Stimulated activated CD8-positive, alpha-beta memory T cell treated with anti-CD3 and anti-CD28 coated beads, Interleukin-12 subunit alpha, Interleukin-12 subunit beta, amount 100 ng/mL, for 24 hours (primary cell): ENCODE data around the gene TMED9.
"Not testable (repeated sequence)": the region's sequence is repeated elsewhere in the genome, so short reads cannot be mapped to it uniquely, and the experiment has no call there.

Experiments
- DNase-seq: peaks from one replicate; pipeline ENCODE4 v3.0.0-alpha.2; 2020; ENCODE audit errors: extremely low read depth

The TMED9 gene

DNA sequence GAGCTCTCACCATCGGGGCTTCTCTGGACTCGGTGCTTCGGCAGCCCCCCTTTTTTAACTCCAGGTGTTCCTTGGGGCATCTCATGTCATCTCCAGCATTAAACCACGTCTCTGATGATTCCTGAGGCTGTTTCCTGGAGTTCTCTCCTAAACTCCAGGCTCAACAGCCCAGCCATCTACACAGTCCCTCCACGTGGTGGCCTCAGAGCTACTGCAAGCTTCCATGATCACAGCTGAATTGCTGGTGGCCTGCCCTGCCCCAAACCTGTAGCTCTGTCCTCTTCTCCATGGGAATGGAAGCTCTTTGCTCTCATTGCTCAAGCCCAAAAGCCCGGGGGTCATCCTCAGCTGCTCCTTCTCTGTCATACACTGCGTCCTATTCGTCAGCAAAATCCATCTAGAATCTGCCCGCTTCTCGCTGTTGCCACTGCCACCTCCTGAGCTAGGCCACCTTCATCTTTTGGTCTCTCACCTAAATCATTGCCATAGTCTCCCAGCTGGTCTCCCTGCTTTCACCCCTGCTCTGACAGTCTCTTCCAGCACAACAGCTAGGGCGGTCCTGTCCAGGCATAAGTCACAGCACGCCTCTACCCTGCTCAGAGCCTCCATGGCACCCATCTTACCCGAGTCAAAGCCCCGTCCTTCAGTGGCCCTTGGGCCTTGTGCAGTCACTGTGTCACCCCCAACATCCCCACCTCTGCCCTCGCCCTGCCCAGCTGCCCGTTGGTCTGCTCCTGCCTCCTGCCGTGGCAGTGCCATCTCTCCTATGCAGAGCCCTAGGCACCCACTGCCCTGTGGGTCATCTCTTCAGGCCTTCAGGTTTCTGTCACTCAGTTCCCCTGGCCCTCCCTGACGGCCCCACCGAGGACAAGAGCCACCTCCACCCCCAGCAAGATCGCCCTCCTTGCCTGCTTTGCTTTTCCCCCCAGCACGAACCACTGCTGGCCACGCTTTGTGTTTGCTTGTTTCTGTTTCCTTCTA, 14.4 kb downstream of the TMED9 start:
- no peak for DNase-seq

DNA sequence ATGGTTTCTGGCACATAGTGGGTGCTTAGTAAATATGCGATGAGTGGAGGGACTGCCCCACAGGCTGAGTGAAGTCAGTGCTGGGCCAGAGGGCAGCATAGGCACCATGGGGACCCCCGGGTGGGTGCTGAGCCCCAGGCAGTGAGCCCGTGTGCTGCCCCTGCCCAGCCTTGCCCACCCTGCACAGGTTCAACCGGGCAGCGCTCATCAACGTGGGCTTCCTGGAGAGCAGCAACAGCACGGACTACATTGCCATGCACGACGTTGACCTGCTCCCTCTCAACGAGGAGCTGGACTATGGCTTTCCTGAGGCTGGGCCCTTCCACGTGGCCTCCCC, 15.1 kb downstream of the TMED9 start:
- DNase-seq = no peak

DNA sequence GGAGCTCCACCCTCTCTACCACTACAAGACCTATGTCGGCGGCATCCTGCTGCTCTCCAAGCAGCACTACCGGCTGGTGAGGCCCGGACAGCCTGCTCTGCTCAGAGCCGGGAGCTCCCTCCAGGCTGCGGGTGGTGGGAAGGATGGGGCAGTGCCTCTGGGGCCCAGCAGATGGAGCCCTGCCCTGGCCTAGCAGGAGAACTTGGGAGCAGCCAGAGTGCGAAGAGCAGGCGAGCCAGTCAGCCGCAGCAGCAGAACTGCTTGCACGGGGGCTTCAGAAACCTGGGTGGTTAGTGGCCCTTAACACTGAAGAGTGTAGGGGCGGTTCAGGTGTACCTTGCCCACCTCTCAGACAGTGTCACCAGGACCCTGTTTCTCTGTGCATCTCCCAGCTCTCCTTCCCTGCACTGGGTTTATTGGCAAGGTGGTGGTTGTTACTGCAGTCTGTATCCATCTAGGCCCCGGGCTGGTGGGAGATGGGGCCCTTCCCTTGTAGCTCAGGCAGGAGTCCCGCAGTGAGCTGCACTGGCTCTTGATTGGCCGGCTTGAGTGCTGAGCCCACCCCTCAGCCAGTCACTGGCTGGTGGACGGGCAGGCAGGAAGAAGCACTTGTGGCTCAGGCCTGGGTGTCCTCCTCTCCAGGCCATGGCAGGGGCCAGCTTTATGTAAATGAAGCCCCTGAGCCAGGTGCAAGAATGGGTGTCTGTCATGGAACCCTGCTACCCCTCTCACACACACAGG, 15.6 kb downstream of the TMED9 start:
- peak; percentile 25 for DNase-seq

DNA sequence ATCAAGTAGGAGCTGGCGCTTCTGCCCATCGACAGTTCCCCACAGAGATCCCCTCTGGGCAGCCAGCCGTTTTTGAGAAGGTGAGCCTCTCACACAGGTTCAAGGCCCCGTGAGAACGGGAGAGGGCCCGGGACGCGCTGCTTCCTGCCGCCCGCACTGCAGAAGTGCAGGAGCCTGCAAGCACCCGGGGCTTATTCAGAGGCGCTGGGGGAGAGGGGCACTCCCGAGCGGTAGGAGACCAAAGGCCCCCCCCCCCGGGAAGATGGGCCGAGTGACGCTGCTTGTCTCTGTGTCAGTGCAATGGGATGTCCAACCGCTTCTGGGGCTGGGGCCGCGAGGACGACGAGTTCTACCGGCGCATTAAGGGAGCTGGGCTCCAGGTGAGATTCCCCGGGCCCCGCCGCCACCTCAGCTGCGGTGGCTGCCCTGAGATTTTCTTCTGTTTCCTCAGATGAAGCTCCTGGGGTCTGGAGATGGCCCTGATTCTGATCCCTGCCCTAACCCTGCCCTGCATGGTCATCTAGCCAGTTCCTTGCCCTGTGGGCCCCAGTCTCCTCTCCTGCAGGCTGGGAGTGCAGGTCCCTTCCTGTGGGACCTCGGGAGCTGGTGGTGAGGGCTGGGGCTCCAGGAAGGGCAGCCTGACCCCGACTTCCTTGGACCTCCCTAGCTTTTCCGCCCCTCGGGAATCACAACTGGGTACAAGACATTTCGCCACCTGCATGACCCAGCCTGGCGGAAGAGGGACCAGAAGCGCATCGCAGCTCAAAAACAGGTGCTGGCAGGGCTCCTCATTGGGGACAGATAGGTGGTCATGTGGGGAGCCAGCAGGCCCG, 16.5 kb downstream of the TMED9 start:
- DNase-seq = no peak

DNA sequence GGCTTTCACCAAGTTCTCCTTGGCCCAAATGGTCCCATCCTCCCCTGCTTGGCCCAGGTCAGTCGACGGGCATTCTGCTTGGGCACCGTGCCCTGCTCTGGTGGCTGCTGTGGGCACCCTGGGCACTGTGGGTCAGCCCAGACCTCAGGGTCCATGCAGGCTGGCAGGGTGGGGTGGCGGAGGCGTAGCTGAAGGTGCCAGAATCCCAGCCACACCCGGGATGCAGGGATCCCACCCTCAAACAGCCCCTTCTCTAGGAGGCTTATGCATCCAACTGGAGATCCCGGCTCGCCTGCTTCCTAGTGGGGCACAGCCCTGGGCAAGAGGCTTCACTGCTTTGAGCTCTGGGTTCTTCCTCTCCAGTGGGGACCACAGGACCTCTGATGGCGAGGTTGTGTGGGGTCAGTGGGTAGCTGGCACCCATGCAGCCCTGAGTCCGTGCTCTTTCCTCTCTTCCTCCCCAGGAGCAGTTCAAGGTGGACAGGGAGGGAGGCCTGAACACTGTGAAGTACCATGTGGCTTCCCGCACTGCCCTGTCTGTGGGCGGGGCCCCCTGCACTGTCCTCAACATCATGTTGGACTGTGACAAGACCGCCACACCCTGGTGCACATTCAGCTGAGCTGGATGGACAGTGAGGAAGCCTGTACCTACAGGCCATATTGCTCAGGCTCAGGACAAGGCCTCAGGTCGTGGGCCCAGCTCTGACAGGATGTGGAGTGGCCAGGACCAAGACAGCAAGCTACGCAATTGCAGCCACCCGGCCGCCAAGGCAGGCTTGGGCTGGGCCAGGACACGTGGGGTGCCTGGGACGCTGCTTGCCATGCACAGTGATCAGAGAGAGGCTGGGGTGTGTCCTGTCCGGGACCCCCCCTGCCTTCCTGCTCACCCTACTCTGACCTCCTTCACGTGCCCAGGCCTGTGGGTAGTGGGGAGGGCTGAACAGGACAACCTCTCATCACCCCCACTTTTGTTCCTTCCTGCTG, 17.4 kb downstream of the TMED9 start:
- no peak for DNase-seq

DNA sequence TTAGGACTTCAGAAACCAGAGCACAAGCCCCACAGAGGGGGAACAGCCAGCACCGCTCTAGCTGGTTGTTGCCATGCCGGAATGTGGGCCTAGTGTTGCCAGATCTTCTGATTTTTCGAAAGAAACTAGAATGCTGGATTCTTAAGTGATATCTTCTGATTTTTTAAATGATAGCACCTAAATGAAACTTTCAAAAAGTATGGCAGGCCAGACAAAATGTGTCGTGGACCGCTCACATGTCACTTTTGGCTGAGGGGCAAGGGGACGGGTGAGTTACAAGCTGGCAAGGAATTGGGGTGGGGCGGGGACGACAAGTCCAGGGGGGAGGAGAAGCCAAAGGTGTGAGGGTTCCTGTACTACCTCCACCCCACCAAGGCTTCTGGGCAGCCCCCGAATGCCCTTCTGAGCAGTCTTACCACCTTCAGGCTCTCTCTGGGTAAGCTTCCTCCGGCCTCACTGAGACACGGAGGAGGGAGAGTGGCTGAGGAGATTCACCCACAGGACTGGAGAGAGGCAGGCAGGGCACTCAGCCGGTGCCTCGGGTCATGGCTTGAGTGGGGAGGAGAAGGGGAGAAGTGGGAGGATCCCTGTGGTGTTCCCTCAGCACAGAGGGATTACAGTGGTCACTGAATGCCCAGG, 18.2 kb downstream of the TMED9 start:
- DNase-seq = no peak

DNA sequence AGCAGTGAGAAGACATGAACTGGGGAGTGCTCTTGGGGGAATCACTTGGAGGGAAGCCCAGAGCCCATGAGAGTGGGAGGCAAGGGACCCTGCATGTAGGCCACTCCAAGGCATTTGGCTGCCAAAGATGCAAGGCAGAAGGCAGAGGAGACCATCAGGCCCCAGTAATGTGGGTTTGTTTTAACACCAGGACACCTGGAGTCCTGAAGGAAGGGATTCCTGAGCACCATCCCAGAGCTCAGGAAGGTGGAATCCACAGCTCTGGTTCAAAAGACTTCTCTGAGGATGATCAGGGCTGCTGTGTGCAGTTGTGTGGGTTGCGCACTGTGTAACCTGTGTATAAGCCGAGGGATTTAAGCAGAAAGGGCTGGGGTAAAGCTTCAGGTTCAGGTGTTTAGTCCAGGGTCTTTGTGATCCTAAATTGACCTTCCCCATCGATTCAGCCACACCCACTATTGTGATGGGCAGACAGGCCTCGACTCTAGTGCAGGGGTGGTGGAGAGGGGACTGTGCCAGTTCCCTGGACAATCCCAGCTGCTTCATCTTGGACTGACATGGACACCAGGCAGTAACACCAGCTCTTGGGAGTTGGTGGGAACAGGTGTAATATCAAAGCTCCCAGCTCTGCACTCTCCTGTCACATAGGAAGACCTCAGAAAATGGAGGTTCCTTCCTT, 18.9 kb downstream of the TMED9 start:
- DNase-seq = no peak

DNA sequence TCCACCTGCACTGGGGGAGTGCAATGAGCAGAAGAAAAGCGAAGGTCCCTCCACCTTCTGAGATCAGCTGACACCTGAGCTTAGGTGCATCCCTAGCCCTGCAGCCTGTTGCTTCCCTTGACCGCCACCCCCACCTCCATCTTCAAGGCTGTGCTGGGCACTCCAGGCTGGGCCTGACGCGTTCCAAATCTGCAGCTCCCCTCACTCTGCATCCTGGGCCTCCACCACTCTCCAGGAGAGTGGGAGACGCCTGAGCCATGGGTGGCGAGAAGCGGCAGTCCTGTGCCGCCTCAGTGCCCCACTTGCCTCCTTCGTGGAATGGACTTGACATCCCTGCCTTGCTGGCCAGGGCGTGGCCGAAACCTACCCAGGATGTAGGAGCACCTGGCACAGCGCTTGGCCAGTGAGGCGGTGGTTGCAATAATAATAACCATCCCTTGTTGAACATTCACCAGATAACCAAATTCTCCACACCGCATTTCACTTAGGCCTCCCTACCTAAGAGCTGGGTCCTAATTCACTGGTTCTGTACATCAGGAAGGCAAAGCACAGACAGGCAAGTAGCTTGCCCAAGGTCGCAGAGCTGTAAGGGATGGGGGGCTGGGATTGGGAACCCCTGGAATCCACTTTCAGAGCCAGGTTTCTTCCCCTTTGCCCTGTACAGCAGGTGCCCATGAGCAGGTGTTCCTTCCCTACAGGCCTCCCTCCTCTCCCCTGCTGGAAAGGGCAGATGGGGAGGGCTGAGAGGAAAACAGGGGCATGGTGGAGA, 19.6 kb downstream of the TMED9 start:
- no peak for DNase-seq

DNA sequence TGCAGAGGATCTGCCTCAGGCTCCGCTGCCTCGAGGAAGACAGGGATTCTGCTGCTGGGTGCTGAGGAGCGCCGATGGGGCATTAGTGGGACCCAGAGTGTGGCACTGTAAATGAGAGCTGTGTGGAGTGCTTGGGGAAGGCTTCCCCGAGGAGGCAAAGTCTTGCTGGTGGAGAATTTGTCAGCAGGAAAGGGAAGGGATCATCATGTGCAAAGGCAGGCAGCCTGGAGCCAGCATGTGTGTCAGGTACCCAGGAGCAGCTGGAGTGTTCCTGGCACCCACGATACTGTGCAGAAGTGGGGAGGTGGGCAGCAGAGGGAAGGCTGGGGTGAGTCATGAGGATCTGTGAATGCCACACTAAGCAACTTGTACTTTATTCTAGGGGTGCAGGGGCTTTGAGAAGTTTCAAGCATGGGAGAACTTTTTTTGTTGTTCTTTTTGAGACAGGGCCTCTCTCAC, 20.2 kb downstream of the TMED9 start:
- DNase-seq = no peak

DNA sequence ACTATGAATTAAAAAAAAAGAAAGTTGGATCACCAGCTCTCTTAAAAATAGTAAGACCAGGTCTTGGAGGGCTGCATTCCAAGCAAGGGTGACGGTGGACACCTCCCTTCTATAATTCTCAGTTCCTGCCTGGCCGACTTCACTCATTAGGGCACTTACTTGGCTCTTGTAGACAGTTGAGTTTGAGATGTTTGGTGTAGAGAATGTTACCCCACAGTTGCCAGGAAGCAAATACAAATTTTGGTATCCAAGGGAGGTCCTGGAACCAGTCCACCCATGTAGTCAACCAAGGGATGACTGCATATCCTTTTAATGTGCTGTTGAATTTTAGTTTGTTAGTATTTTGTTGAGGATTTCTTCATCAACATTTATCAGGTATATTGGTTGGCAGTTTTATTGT, 28.6 kb downstream of the TMED9 start:
- DNase-seq = no peak

DNA sequence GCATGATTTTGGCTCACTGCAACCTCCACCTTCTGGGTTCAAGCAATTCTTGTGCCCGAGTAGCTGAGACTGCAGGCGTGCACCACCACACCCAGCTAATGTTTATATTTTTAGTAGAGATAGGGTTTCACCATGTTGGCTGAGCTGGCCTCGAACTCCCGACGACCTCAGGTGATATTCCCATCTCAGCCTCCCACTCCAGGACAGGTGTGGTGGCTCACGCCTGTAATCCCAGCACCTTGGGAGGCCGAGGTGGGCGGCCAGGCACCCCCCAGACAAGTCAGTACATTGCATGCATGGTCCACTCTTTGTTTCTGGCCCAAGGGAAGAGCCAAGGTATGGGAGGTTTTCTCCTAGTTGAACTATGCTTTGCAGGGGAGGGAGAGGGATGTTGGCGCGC, 32.2 kb downstream of the TMED9 start:
- not testable (repeated sequence) for DNase-seq

DNA sequence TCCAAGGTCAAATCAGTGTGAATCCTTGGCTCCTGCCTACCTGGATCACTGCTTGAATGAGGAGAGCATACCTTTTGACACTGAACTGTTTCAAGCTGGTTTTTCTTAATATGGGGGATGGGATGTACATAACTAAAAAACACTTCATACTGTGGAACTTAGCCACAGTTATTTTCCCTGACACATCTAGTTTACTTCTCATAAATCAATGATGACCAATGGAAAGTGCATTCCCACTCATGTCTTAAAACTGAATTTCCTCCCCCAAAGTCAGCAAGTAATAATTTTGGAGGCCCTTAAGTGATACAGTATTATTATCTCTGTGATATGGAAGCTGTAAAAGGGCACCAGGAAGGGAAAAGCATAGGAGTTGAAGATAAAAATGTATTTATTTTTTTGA, 38.2 kb downstream of the TMED9 start:
- DNase-seq = not testable (repeated sequence)

DNA sequence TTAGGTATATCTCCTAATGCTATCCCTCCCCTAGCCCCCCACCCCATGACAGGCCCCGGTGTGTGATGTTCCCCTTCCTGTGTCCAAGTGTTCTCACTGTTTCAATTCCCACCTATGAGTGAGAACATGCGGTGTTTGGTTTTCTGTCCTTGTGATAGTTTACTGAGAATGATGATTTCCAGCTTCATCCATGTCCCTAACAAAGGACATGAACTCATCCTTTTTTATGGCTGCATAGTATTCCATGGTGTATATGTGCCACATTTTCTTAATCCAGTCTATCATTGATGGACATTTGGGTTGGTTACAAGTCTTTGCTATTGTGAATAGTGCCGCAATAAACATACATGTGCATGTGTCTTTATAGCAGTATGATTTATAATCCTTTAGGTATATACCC, 42.9 kb downstream of the TMED9 start:
- DNase-seq = not testable (repeated sequence)

DNA sequence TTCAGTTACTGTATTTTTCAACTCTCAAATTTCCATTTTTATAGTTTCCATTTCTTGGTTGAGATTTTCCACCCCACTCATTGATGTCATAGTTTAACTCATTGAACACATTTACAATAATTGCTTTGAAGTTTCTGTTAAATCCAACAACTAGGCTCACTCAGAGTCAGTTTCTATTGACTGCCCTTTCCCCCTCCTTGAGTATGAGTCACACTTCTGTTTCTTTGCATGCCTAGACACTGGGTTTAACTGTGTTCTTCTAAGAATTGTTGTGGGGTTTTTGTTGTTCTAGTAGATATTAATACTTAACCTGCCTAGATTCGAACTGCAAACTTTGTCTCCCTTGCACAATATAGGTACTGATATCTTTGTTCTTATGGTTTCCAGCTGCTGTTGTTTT, 53.5 kb downstream of the TMED9 start:
- not testable (repeated sequence) for DNase-seq
